HG02938 (cell line): ENCODE results near the gene POLD1.

Source experiments
- ATAC-seq: cut with Tn5 transposase; IDR thresholded peaks from one replicate; pipeline ENCODE4 v1.9.1; 2021; ENCODE audit warnings: mild to moderate bottlenecking, moderate library complexity; ENCODE audit not compliant: unreplicated experiment

Gene POLD1

DNA sequence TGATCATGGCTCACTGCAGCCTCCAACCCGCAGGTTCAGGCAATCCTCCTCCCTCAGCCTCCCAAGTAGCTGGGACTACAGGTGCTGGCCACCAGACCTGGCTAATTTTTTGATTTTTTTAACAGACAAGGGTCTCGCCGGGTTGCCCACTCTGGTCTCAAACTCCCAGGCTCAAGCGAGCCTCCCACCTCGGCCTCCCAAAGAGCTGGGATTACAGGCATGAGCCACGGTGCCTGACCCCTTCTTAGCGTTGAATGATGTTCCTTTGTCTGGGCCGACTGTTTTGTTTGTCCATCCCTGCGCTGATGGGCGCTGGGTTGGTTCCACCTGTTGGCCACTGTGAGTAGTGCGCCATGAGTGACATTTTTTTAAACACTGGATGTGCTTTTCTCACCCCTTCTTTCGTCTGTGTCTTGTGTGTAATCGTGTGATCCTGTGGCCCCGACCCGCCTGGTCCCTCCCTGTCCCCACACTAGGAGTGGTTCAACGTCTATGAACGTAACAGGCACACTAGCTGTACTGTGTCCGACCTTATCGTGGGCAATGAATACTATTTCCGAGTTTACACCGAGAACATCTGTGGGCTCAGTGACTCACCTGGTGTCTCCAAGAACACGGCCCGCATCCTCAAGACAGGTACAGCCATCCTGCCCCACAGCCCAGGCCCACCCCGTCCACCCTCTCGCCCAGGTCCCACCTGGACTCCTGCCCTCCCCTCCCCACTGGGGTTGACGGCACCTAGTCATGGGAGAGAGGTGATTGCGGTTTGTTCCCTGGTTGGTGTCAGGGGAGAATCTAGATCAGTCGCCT, 77.1 kb downstream of the POLD1 start:
- no peak for ATAC-seq

DNA sequence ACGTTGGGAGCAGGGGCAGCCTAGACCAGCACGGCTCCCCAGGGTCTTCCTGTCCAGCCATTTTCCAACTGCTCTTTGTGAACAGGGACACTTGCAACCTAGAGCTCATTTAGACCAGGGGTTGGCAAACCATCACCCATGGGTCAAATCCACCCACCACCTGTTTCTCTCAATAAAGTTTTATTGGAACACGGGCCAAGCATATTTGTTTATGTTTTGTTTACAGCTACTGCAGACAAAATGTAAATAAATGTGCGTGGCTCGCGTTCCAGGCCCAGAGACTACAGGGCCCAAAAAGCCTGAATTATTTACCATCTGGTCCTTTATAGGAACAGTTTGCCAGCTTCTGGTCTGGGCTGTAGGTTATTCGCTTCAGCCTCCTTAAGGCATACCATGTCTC, 78.8 kb downstream of the POLD1 start:
- no peak for ATAC-seq

DNA sequence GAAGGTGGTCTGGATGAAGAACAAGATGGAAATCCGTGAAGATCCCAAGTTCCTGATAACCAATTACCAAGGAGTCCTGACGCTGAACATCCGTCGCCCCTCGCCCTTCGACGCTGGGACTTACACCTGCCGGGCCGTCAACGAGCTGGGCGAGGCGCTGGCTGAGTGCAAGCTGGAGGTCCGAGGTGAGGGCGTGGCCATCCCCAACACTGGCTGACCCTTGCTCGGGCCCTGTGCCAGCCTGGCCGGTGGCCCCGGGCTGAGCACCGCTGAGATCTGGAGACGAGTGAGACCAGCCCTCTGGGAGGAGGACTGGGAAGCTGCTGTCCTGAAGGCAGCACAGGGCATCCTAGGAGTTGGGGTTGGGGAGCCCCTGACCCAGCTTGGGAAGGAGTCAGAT, 80.2 kb downstream of the POLD1 start:
- no peak for ATAC-seq

DNA sequence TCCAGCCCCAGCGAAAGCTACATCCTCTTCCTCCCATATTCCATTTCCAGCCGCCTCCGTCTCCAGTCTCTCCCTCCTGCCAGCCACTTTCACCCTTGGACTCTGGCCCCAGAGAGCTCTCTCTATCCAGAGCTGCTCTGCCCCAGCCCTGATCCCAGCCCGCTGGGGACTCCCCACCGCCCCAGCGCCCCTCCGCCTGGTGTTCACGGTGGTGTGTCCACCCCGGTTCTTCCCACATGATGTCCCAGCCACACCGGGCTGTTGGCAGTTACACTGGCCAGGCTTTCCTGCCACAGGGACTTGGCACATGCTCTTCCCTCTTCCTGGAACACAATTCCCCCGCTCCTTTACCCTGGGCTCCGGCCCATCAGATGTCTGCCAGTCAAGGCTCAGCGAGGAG, 80.9 kb downstream of the POLD1 start:
- ATAC-seq: no peak

DNA sequence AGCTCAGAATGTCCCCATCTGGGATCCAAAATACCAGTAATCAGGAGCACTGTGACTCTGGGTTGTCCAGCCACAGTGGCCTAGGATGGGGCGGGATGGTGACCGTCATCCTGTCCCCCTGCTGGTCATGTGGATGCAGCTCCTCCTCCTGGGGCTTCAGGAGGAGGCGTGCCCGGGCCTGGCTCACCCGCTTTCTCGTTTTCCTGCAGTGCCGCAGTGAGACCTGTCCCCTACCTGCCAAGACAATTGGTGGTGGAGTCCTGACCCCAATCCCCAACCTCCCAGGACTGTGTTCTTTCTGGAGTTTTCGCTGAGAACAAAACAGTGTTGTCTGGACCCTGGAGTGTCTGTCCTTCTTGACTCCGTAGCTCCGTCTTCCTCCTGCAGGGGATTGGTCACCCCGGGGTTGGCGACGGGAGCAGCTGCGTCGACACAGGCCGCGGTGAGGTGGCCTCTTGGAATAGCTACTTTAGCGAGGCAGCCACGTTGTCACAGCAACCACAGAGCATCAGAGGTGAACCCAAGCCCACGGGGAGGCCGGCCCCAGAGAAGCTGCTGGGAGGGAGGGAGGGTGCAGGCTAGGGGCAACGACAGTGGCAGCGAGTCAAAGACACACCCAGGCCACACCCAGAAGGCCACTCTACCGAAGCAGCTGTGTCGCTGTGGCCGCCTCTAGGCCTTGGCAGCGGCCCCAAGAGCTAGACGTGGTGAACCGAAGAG, 82.0 kb downstream of the POLD1 start:
- ATAC-seq: no peak

DNA sequence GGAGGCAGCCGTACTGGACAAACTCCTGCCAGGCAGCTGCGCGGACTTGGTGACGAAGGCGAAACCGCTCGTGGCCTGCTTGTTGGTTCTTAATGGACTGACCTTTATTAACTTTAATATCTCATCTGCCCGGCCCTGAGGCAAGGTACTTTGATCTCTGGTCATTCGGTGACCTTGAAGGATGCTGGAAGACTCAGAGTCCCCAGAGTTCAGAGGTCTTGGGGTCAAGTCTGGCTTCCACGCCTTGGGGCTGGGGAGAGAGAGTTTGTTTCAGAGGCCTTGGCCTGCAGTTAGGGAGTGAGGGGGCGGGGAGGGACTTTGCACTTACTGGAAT, 82.5 kb downstream of the POLD1 start:
- ATAC-seq: no peak

DNA sequence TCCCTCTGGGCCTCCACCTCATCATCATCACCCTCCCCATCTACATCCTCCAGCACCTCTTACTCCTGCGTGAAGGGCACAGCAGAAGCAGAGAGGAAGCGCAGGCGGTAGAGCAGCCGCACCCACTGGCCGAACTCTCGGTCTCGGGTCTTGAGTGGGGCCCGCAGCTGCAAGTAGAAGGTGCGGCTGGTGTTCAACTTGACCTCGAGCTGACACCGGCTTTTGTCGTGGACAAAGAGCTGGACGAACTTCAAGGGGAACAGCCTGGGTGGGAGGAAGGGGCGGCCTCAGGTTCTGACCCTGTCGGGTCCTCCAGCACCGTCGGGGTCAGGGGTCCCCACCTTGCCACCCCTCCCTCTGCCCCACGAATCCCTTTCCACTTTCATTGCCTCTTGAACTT, 83.4 kb downstream of the POLD1 start:
- no peak for ATAC-seq
